ENCODE data around the gene SLC39A11. TPM values are rescaled to one million over a fixed set of nuclear protein-coding genes. Genes with fewer than 3 reads are reported as not detected.

The SLC39A11 gene
- polyA plus RNA-seq, 1 of the 3 experiments (the other 2 are of a cell fraction) = 23.5 TPM

DNA sequence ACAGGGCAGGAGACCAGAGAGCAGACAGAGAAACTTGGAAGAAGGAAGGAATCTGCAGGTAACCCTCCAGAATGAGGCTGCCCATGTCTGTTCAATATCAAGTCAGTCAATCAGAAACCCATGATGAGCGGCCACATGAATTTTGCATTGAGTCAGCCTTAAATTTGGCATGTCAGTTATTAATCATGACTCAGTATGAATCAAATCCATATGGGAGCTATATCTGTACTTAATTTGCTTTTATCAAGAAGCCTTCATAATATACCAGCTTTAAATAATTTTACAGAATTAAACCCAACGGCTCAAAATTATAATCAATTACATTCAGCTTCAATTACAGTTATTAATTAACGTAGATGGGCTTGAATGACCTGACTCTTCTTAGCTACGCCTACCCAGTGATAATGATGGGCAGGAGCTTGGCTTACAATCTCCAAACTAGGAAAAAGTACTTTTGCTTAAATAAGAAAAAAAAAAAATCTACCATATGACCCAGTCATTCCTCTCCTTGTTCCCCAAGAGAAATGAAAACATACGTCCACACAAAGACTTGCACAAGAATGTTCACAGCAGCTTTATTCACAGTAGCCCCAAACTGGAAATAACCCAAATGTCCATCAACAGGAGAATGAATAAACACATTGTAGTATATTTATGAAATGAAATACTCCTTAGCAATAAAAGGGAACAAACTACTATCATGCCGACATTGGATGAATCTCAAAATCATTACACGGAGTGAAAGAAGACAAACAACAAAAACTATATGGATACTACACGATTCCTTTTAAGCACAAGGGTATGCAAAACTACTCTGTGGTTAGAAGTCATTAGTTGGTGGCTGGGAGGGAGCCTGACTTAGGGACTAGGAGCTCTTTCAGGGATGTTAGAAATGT is 48.6 kb downstream of the SLC39A11 start (continued):
- no peak for TF ChIP-seq NRF1 (IDR thresholded peaks at IDR 0.05; ENCODE audit: low read depth, low read length)
- TF ChIP-seq SMC3 (IDR thresholded peaks at IDR 0.05; ENCODE audit: low read depth, low read length) = no peak
- TF ChIP-seq MEF2A (IDR thresholded peaks at IDR 0.05; ENCODE audit: borderline replicate concordance, low read depth) = peak; percentile 92
- TF ChIP-seq NFIC (IDR thresholded peaks at IDR 0.05; ENCODE audit: borderline replicate concordance) = peak; percentile 91
- peak; percentile 97 for TF ChIP-seq FOXM1 (IDR thresholded peaks at IDR 0.05; ENCODE audit: low read depth)
- TF ChIP-seq, protein P1, sequence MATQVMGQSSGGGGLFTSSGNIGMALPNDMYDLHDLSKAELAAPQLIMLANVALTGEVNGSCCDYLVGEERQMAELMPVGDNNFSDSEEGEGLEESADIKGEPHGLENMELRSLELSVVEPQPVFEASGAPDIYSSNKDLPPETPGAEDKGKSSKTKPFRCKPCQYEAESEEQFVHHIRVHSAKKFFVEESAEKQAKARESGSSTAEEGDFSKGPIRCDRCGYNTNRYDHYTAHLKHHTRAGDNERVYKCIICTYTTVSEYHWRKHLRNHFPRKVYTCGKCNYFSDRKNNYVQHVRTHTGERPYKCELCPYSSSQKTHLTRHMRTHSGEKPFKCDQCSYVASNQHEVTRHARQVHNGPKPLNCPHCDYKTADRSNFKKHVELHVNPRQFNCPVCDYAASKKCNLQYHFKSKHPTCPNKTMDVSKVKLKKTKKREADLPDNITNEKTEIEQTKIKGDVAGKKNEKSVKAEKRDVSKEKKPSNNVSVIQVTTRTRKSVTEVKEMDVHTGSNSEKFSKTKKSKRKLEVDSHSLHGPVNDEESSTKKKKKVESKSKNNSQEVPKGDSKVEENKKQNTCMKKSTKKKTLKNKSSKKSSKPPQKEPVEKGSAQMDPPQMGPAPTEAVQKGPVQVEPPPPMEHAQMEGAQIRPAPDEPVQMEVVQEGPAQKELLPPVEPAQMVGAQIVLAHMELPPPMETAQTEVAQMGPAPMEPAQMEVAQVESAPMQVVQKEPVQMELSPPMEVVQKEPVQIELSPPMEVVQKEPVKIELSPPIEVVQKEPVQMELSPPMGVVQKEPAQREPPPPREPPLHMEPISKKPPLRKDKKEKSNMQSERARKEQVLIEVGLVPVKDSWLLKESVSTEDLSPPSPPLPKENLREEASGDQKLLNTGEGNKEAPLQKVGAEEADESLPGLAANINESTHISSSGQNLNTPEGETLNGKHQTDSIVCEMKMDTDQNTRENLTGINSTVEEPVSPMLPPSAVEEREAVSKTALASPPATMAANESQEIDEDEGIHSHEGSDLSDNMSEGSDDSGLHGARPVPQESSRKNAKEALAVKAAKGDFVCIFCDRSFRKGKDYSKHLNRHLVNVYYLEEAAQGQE (IDR thresholded peaks at IDR 0.05; ENCODE audit: low read depth, low read length) = no peak
- TF ChIP-seq CHD2 (IDR thresholded peaks at IDR 0.05; ENCODE audit: low read length, partially characterized antibody) = no peak
- 0 out of 2 replicates have a peak, but pooled peaks have one; percentile 14 for TF ChIP-seq RCOR1 (IDR thresholded peaks at IDR 0.05; ENCODE audit: low read length)
- no peak for TF ChIP-seq MXI1 (IDR thresholded peaks at IDR 0.05; ENCODE audit: low read depth, low read length)
- TF ChIP-seq, protein P2, sequence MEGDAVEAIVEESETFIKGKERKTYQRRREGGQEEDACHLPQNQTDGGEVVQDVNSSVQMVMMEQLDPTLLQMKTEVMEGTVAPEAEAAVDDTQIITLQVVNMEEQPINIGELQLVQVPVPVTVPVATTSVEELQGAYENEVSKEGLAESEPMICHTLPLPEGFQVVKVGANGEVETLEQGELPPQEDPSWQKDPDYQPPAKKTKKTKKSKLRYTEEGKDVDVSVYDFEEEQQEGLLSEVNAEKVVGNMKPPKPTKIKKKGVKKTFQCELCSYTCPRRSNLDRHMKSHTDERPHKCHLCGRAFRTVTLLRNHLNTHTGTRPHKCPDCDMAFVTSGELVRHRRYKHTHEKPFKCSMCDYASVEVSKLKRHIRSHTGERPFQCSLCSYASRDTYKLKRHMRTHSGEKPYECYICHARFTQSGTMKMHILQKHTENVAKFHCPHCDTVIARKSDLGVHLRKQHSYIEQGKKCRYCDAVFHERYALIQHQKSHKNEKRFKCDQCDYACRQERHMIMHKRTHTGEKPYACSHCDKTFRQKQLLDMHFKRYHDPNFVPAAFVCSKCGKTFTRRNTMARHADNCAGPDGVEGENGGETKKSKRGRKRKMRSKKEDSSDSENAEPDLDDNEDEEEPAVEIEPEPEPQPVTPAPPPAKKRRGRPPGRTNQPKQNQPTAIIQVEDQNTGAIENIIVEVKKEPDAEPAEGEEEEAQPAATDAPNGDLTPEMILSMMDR (IDR thresholded peaks at IDR 0.05) = no peak
- TF ChIP-seq EP300 (IDR thresholded peaks at IDR 0.05; ENCODE audit: borderline replicate concordance in 1 of 2, low read depth in 1 of 2, low read length in 1 of 2) = peak; percentile 89 to 99
- peak; percentile 79 for TF ChIP-seq RXRA (IDR thresholded peaks at IDR 0.05; ENCODE audit: borderline replicate concordance, low read depth)
- peak; percentile 100 for TF ChIP-seq TCF12 (IDR thresholded peaks at IDR 0.05)
- no peak for TF ChIP-seq FOXJ3 (CRISPR knock-in tag; IDR thresholded peaks at IDR 0.05)
- TF ChIP-seq TAF1 (IDR thresholded peaks at IDR 0.05; ENCODE audit: borderline replicate concordance, low read depth, low read length) = no peak
